ENCODE measurements around the gene CLIC5.

Gene CLIC5

GRCh38 chr6:45838451-45838850, 177.2 kb downstream of the CLIC5 start:
- no peak for DNase-seq

GRCh38 chr6:45837541-45838200, 178.0 kb downstream of the CLIC5 start:
- no peak for DNase-seq

GRCh38 chr6:45836984-45837383, 178.7 kb downstream of the CLIC5 start:
- DNase-seq = no peak

GRCh38 chr6:45836438-45836824, 179.2 kb downstream of the CLIC5 start:
- DNase-seq = no peak

GRCh38 chr6:45835721-45836437, 179.8 kb downstream of the CLIC5 start:
- no peak for DNase-seq

GRCh38 chr6:45832063-45832462, 183.6 kb downstream of the CLIC5 start:
- DNase-seq = no peak

All from fibroblast of skin of back (primary cell).